ENCODE measurements around the gene SPAG4. TPM values are rescaled to one million over a fixed set of nuclear protein-coding genes. Genes with fewer than 3 reads are reported as not detected.

SPAG4 gene
- total RNA-seq, 1 experiment from 2014 or later: 3.5 TPM

GRCh38 chr20:35669221-35669620, 53.6 kb downstream of the SPAG4 start:
- Histone ChIP-seq H3K36me3 (peaks cover 9% of the 10 kb centered on the region), H3K27me3 (no peaks in the 10 kb centered on the region), H3K4me1 (peaks cover 4% of the 10 kb centered on the region; the same call in 1 of the 2 replicates), H3K9me3 (replicated peaks) (no peaks in the 10 kb centered on the region), H3K27ac (no peak overlapping the region), H3K4me3 (no peak overlapping the region)
- no peak for DNase-seq

GRCh38 chr20:35669681-35670080, 54.1 kb downstream of the SPAG4 start:
- H3K36me3 ChIP-seq: peaks cover 9% of the 10 kb centered on the region
- peaks cover 4% of the 10 kb centered on the region; the same call in 1 of the 2 replicates for H3K4me1 ChIP-seq
- H3K27me3 ChIP-seq: no peaks in the 10 kb centered on the region
- no peak for DNase-seq
- no peak overlapping the region for H3K27ac ChIP-seq
- no peaks in the 10 kb centered on the region for H3K9me3 ChIP-seq (replicated peaks)
- H3K4me3 ChIP-seq: no peak overlapping the region

Other genes starting within 250 kb of the SPAG4 start
- gene UQCC1, start 203.9 kb upstream of the SPAG4 start, total RNA-seq (2014; rRNA removed; shearing (Covaris generic)): 53.8 and 54.1 TPM in 2 replicates
- gene GDF5, start 177.6 kb upstream of the SPAG4 start, total RNA-seq (2014; rRNA removed; shearing (Covaris generic)): not detected in 2 replicates
- gene CEP250, start 160.2 kb upstream of the SPAG4 start, total RNA-seq (2014; rRNA removed; shearing (Covaris generic)): 37.3 and 39.9 TPM in 2 replicates
- gene C20orf173, start 86.2 kb upstream of the SPAG4 start, total RNA-seq (2014; rRNA removed; shearing (Covaris generic)): not detected in 2 replicates
- 244 and 261 TPM in 2 replicates for gene ERGIC3, start 73.8 kb upstream of the SPAG4 start, total RNA-seq (2014; rRNA removed; shearing (Covaris generic))
- 276 and 297 TPM in 2 replicates for gene CPNE1, start 49.1 kb downstream of the SPAG4 start, total RNA-seq (2014; rRNA removed; shearing (Covaris generic))
- 137 and 142 TPM in 2 replicates for gene RBM12, start 49.1 kb downstream of the SPAG4 start, total RNA-seq (2014; rRNA removed; shearing (Covaris generic))
- gene NFS1, start 83.5 kb downstream of the SPAG4 start, total RNA-seq (2014; rRNA removed; shearing (Covaris generic)): 27.6 and 28.7 TPM in 2 replicates
- gene ROMO1, start 83.6 kb downstream of the SPAG4 start, total RNA-seq (2014; rRNA removed; shearing (Covaris generic)): 282 and 419 TPM in 2 replicates
- 423 and 517 TPM in 2 replicates for gene RBM39, start 126.4 kb downstream of the SPAG4 start, total RNA-seq (2014; rRNA removed; shearing (Covaris generic))
- 59.0 and 72.2 TPM in 2 replicates for gene PHF20, start 156.2 kb downstream of the SPAG4 start, total RNA-seq (2014; rRNA removed; shearing (Covaris generic))

Data from SJCRH30 (cell line).